ENCODE measurements around the gene WDR86. TPM values are rescaled to one million over a fixed set of nuclear protein-coding genes. Genes with fewer than 3 reads are reported as not detected.

Gene WDR86
- total RNA-seq, 2 experiments from 2014 or later, result 0.25 TPM

DNA sequence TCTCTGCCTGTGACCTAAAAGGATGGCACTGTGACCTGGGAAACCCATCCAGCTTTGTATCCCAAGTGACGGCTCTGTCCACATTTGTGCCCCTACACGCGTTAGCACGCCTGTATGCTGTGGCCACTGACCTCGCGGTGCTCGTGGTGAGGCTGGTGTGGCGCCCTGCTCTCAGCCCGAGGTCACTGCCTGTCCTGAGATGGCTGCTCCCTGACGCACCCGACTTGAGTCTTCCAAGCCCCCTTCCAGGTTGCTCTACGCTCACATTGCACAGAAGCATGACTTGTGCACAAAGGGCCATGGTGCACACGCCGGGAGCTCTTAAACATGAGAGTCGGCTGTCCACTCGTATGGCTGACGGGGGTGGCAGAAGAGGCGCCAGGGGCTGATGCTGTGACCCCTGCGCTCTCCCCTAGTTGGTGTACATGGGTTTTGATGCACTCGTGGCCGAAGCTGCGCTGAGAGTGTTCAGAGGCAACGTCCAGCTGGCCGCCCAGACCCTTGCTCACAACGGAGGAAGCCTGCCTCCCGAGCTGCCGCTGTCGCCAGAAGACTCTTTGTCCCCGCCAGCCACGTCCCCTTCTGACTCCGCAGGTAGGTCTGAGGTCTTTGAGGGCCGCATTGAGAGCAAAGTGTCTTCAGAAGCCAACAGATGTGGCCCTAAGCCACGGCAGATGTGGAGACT is 33.5 kb downstream of the WDR86 start:
- Mint-ChIP-seq H3K4me1 (ENCODE audit: low read depth) (peaks cover 5% of the 10 kb centered on the region), H3K9me3 (no peaks in the 10 kb centered on the region), H3K36me3 (ENCODE audit: low read depth) (no peaks in the 10 kb centered on the region), H3K27me3 (no peaks in the 10 kb centered on the region), H3K4me3 (no peak overlapping the region), H3K27ac (no peak overlapping the region)
- ChIA-PET CTCF (interaction anchor here (0.8 to 2.9 kb wide), 2 partner anchors 8 to 72 kb away, joined by 4 to 16 read pairs; no protein-coding TSS in a partner anchor), POLR2A (no interaction called here)
- ATAC-seq (no peak), DNase-seq (no peak)
- TF ChIP-seq, protein P1, sequence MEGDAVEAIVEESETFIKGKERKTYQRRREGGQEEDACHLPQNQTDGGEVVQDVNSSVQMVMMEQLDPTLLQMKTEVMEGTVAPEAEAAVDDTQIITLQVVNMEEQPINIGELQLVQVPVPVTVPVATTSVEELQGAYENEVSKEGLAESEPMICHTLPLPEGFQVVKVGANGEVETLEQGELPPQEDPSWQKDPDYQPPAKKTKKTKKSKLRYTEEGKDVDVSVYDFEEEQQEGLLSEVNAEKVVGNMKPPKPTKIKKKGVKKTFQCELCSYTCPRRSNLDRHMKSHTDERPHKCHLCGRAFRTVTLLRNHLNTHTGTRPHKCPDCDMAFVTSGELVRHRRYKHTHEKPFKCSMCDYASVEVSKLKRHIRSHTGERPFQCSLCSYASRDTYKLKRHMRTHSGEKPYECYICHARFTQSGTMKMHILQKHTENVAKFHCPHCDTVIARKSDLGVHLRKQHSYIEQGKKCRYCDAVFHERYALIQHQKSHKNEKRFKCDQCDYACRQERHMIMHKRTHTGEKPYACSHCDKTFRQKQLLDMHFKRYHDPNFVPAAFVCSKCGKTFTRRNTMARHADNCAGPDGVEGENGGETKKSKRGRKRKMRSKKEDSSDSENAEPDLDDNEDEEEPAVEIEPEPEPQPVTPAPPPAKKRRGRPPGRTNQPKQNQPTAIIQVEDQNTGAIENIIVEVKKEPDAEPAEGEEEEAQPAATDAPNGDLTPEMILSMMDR (IDR thresholded peaks at IDR 0.05), result no peak
- intact Hi-C loops (cut with micrococcal nuclease), result no loop called here

DNA sequence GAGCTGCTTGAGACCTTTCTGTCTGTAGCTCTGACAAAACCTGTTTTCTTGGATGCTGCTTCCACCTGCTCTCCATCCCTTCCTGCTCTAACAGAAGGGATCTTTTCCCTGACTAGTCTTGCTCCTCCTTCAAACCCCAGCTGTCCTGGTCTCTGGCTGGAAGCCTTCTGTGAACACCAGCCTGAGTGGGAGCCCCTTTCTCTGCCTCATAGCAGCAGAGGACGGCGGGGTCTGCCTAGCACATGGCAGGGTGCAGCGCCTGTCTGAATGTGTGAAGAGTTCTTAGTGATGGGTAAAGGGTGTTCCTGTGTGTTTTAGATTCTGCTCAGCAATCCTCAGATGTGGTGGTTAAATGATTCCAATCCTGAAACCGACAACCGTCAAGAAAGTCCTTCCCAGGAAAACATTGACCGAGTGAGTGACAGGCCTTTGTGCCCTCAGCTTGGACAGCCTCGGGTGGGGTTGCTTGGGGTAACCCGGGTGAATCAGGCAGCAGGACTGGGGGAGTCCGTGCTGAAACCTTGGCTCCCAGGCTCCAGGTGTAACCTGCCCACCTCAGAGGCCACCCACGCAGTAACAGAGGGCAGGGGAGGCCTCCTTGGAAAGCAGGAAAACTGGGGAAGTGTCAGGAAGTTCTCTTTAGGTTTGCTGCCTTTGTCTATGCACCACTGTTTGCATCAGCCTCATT is 34.2 kb downstream of the WDR86 start:
- TF ChIP-seq, protein P1 (IDR thresholded peaks at IDR 0.05), result no peak
- CTCF ChIA-PET, result interaction anchor here (1.4 kb wide), 1 partner anchor 72 kb away, joined by 8 read pairs; no protein-coding TSS in a partner anchor
- H3K4me1 Mint-ChIP-seq (ENCODE audit: low read depth), result peaks cover 3% of the 10 kb centered on the region
- ATAC-seq (no peak), DNase-seq (no peak)
- POLR2A ChIA-PET, result no interaction called here
- no peak overlapping the region for H3K27ac Mint-ChIP-seq
- intact Hi-C loops (cut with micrococcal nuclease), result no loop called here
- H3K27me3 Mint-ChIP-seq, result no peaks in the 10 kb centered on the region
- no peaks in the 10 kb centered on the region for H3K9me3 Mint-ChIP-seq
- no peak overlapping the region for H3K4me3 Mint-ChIP-seq
- peaks cover 1% of the 10 kb centered on the region for H3K36me3 Mint-ChIP-seq (ENCODE audit: low read depth)

DNA sequence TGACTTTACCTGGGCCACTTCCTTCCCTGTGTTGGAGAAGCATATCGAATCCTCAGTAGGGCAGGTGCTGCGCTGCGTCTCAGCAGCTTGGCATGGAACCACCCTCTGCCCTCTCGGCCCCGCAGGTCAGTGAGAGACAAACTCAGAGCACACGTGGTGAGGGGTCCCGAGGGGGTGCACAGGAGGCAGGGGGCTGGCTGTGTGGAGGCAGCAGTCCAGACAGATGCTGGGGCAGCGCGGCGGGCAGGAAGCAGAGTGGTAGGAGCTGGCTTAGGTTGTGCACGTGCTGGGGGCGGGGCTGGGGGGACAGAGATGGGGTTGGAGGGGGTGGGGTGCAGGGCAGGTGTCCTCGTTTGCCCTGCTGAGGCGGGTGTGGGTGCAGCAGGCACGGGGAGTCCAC is 35.1 kb downstream of the WDR86 start:
- H3K4me1 Mint-ChIP-seq (ENCODE audit: low read depth), result peaks cover 3% of the 10 kb centered on the region
- no peak for ATAC-seq
- no peaks in the 10 kb centered on the region for H3K27me3 Mint-ChIP-seq
- H3K27ac Mint-ChIP-seq, result no peak overlapping the region
- no peak for DNase-seq
- CTCF ChIA-PET, result interaction anchor here (1.4 kb wide), 1 partner anchor 73 kb away, joined by 8 read pairs; no protein-coding TSS in a partner anchor
- H3K4me3 Mint-ChIP-seq, result no peak overlapping the region
- no peaks in the 10 kb centered on the region for H3K9me3 Mint-ChIP-seq
- peaks cover 3% of the 10 kb centered on the region for H3K36me3 Mint-ChIP-seq (ENCODE audit: low read depth)
- POLR2A ChIA-PET, result no interaction called here
- TF ChIP-seq, protein P1 (IDR thresholded peaks at IDR 0.05), result no peak
- intact Hi-C loops (cut with micrococcal nuclease), result no loop called here

DNA sequence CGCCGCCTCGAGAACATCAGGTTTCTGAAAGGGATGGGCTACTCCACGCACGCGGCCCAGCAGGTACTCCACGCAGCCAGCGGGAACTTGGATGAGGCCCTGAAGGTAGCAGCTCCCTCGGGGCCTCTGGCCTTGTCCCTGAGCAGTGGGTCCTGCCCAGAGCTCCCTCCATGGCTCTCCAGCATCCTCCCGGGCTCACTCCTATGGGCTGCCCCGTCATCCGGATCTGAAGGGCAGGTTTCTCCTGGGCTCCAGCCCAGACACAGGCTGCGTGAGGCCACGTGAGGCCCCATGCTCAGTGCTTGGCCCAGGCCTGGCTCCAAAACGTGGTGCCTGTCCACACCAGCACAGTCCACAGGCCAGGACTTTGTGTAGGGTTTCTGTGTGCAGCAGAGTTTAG is 35.7 kb downstream of the WDR86 start:
- Mint-ChIP-seq H3K4me1 (ENCODE audit: low read depth) (peaks cover 3% of the 10 kb centered on the region), H3K27ac (no peak overlapping the region), H3K36me3 (ENCODE audit: low read depth) (peaks cover 3% of the 10 kb centered on the region), H3K27me3 (no peaks in the 10 kb centered on the region), H3K4me3 (no peak overlapping the region), H3K9me3 (no peaks in the 10 kb centered on the region)
- POLR2A ChIA-PET, result no interaction called here
- TF ChIP-seq, protein P1 (IDR thresholded peaks at IDR 0.05), result no peak
- ATAC-seq, result no peak
- no peak for DNase-seq
- intact Hi-C loops (cut with micrococcal nuclease), result no loop called here
- CTCF ChIA-PET, result interaction anchor here (1.4 kb wide), 1 partner anchor 74 kb away, joined by 8 read pairs; no protein-coding TSS in a partner anchor

DNA sequence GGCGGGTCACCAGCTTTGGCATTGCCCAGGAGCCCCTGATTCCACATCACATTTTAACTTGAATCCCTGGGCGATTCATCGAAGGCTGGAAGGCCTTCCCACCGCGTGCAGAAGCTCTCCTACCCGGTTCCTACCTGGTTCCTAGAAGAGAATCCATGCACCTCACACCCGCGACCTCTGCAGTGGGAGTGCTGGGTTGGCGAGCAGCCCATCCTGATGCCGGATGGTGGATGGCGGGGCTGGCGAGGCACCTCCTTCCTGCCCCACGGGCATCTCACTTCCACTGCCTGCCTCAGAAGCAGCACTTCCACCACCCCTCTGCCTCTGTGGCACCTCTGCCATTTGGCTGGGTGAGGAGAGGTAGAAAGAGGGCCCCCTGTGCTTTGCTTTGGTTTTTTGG is 36.2 kb downstream of the WDR86 start:
- Mint-ChIP-seq H3K27ac (no peak overlapping the region), H3K4me3 (no peak overlapping the region), H3K36me3 (ENCODE audit: low read depth) (peaks cover 3% of the 10 kb centered on the region), H3K4me1 (ENCODE audit: low read depth) (peaks cover 4% of the 10 kb centered on the region), H3K27me3 (no peaks in the 10 kb centered on the region), H3K9me3 (no peaks in the 10 kb centered on the region)
- intact Hi-C loops (cut with micrococcal nuclease), result no loop called here
- no peak for DNase-seq
- no peak for ATAC-seq
- POLR2A ChIA-PET, result no interaction called here
- CTCF ChIA-PET, result no interaction called here
- TF ChIP-seq, protein P1 (IDR thresholded peaks at IDR 0.05), result no peak

All from activated CD8-positive, alpha-beta T cell treated with anti-CD3 and anti-CD28 coated beads for 36 hours (primary cell).